ENCODE data around the gene TCEA2. TPM values are rescaled to one million over a fixed set of nuclear protein-coding genes. Genes with fewer than 3 reads are reported as not detected.

The TCEA2 gene
- 40.2 TPM for total RNA-seq
- long read RNA-seq, transcript TCEA2-202 (10 exons, 1,235 nt), result major isoform, 28 of 65 reads
- long read RNA-seq, partial matches to known transcripts, result 7 of 65 reads
- long read RNA-seq, other reads (novel, unspliced or antisense), result 28 of 65 reads

DNA sequence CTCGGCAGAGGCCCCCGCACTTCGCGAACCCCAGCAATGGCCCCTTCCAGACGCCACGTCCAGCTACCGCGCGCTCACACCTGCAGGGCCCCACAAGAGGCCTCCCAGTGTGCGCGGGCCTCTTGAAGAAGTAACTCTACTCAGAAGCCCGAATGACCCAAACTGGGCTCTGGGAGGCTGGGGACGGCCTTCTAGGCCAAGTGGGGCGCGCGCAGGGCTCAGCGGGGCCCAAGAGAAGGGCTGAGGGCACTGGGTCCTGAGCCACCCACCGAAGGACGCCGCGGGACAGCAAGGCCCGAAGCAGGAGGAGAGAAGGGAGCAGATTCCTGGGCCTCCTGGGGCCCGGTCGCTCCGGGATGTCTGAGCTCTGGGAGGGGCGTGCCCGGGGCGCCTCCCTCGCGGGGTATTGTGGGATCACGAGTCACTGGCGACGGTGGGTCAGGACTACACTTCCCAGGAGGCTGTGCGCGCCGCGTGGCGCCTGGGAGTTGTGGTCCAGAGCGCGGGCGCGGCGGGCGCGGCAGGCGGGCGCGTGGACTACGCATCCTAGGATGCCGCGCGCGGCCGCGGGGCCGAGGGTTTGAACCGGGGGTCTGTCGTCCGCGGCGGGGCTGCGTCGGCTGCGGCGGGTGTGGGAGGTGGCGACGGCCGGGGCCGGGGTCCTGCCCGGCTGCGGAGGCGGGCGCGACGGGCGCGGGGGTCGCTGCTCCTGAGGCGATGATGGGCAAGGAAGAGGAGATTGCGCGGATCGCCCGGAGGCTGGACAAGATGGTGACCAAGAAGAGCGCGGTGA lies at the start of gene TCEA2:
TCEA2 (plus strand) TSS at position 603 of the 793 bp plus-strand sequence; CDS start at position 718, 115 bp downstream.
- no peak for TF ChIP-seq CTCF (IDR thresholded peaks at IDR 0.05)
- peak; percentile 96 for ATAC-seq
- Histone ChIP-seq H3K4me3 (peak within 1 kb of the TSS; percentile 92), H3K4me1 (peaks cover 21% of the 10 kb centered on the region), H3K36me3 (no peaks in the 10 kb centered on the region), H3K9me3 (no peaks in the 10 kb centered on the region), H3K27ac (peak within 1 kb of the TSS; percentile 90), H3K27me3 (no peaks in the 10 kb centered on the region)
- intact Hi-C loops (cut with DNase I), result no loop called here
- DNase-seq, result peak; percentile 99

DNA sequence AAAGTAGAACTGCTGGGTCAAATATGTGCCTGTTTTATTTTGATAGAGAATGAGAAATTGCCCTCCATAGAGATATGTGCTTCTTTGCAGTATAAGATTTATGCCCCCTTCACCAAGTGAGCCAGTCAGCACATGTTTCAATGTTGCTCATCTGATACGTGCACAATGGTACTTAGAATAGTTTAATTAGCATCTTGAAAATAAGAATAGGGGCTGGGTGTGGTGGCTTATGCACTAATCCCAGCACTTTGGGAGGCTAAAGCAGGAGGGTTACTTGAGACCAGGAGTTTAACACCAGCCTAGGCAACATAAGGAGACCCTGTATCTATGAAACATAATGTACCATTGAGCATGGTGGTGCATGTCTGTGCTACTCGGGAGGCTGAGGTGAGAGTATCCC lies 47.4 kb upstream of the TCEA2 start:
- H3K36me3 ChIP-seq, result peaks cover 78% of the 10 kb centered on the region
- no peaks in the 10 kb centered on the region for H3K4me1 ChIP-seq
- ATAC-seq (no peak), DNase-seq (no peak)
- no peak overlapping the region for H3K4me3 ChIP-seq
- no peaks in the 10 kb centered on the region for H3K9me3 ChIP-seq
- intact Hi-C loops (cut with DNase I), result no loop called here
- H3K27ac ChIP-seq, result no peak overlapping the region
- no peak for TF ChIP-seq CTCF (IDR thresholded peaks at IDR 0.05)
- H3K27me3 ChIP-seq, result no peaks in the 10 kb centered on the region

- intact Hi-C loops (cut with DNase I), result no loop called here
- Histone ChIP-seq H3K36me3 (peaks cover 76% of the 10 kb centered on the region), H3K9me3 (no peaks in the 10 kb centered on the region), H3K27me3 (no peaks in the 10 kb centered on the region), H3K4me1 (no peaks in the 10 kb centered on the region), H3K4me3 (no peak overlapping the region), H3K27ac (no peak overlapping the region)
- TF ChIP-seq CTCF (IDR thresholded peaks at IDR 0.05), result no peak
- DNase-seq (no peak), ATAC-seq (no peak)
These were observed 41.6 kb upstream of the TCEA2 start for GRCh38 chr20:64021124-64021975.

DNA sequence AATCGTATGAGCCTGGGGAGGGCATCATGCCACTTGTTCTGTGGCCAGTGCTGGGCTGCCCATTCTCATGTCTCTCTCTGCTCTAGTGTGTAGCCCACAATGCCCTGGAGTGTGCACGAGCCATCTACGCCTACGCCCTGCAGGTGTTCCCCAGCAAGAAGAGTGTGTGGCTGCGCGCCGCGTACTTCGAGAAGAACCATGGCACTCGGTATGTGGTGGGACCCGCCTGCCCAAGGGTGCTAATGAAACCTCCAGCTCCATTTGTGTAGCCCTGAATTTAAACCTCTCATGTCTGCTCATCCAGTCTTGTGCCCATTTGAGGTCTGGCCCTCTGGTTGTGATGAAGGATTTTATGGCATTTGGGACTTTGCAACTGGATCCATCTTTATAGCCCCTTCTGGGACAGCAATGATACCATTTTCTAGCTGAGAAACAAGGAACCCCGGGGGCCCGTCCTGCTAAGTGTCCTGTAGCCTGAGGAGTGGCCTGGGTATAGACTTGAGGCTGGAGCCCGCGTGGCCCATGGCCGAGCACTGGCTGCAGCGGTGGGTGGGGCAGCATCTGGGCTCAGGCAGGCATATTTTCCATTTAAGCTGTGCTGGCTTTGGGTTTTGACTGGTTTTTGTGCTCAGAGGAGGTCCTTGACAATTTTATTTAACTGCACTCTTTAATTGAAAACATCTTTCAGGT lies 40.2 kb upstream of the TCEA2 start:
- intact Hi-C loops (cut with DNase I), result no loop called here
- no peak for DNase-seq
- no peak for ATAC-seq
- no peak overlapping the region for H3K27ac ChIP-seq
- no peaks in the 10 kb centered on the region for H3K27me3 ChIP-seq
- H3K4me1 ChIP-seq, result no peaks in the 10 kb centered on the region
- peaks cover 77% of the 10 kb centered on the region for H3K36me3 ChIP-seq
- H3K9me3 ChIP-seq, result no peaks in the 10 kb centered on the region
- no peak for TF ChIP-seq CTCF (IDR thresholded peaks at IDR 0.05)
- no peak overlapping the region for H3K4me3 ChIP-seq

GRCh38 chr20:64023361-64024140 lies 39.4 kb upstream of the TCEA2 start:
- Histone ChIP-seq H3K4me3 (no peak overlapping the region), H3K36me3 (peaks cover 77% of the 10 kb centered on the region), H3K4me1 (no peaks in the 10 kb centered on the region), H3K27me3 (no peaks in the 10 kb centered on the region), H3K9me3 (no peaks in the 10 kb centered on the region), H3K27ac (no peak overlapping the region)
- ATAC-seq, result no peak
- intact Hi-C loops (cut with DNase I), result no loop called here
- no peak for DNase-seq
- TF ChIP-seq CTCF (IDR thresholded peaks at IDR 0.05), result no peak
